Measurements from ENCODE around the gene NFIA.

NFIA gene

GRCh38 chr1:61338899-61339298 lies 256.5 kb downstream of the NFIA start:
- no peak overlapping the region for H3K27ac ChIP-seq
- TF ChIP-seq EZH2 (IDR thresholded peaks at IDR 0.05), result no peak
- no peak for DNase-seq (ENCODE audit: low read depth, low spot score)
- H3K36me3 ChIP-seq (ENCODE audit: insufficient read depth, low read length), result no peaks in the 10 kb centered on the region
- no peak overlapping the region for H3K4me3 ChIP-seq
- no peaks in the 10 kb centered on the region for H3K9me3 ChIP-seq (ENCODE audit: low read depth, low read length)
- no peak overlapping the region for H3K9ac ChIP-seq (ENCODE audit: insufficient read length)

DNA sequence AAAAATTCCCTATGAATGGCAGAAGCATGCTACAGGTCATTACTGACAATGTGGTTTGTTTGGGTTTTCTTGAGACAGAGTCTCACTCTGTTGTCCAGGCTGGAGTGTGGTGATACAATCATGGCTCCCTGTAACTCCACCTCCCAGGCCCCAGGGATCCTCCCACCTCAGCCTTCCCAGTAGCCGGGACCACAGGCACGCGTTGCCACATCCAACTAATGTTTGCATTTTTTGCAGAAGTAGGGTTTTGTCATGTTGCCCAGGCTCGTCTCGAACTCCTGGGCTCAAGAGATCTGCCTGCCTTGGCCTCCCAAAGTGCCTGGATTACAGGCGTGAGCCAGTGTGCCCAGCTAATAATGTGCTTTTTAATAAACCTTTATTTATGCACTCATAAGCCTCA lies 259.1 kb downstream of the NFIA start:
- H3K9me3 ChIP-seq (ENCODE audit: low read depth, low read length), result no peaks in the 10 kb centered on the region
- H3K4me3 ChIP-seq, result no peak overlapping the region
- DNase-seq (ENCODE audit: low read depth, low spot score), result no peak
- H3K9ac ChIP-seq (ENCODE audit: insufficient read length), result no peak overlapping the region
- TF ChIP-seq POLR2AphosphoS5 (IDR thresholded peaks at IDR 0.05; ENCODE audit: borderline replicate concordance, low read depth, low read length), result no peak
- no peak overlapping the region for H3K27ac ChIP-seq
- peaks cover 5% of the 10 kb centered on the region; the same call in 1 of the 2 replicates for H3K36me3 ChIP-seq (ENCODE audit: insufficient read depth, low read length)

GRCh38 chr1:61343734-61344420 lies 261.5 kb downstream of the NFIA start:
- Histone ChIP-seq H3K27ac (peak overlapping the region; percentile 87), H3K9me3 (ENCODE audit: low read depth, low read length) (no peaks in the 10 kb centered on the region), H3K9ac (ENCODE audit: insufficient read length) (peak overlapping the region; percentile 17), H3K36me3 (ENCODE audit: insufficient read depth, low read length) (peaks cover 13% of the 10 kb centered on the region; the same call in 1 of the 2 replicates), H3K4me3 (peak overlapping the region; percentile 65)
- DNase-seq (ENCODE audit: low read depth, low spot score), result peak; percentile 57
- TF ChIP-seq POLR2AphosphoS5 (IDR thresholded peaks at IDR 0.05; ENCODE audit: borderline replicate concordance, low read depth, low read length), result no peak
- TF ChIP-seq FOXP2 (optimal IDR thresholded peaks at IDR 0.05; ENCODE audit: control extremely low read depth, extremely low read length, insufficient read depth), result no peak
- TF ChIP-seq EZH2 (IDR thresholded peaks at IDR 0.05), result no peak

- H3K4me3 ChIP-seq, result peak overlapping the region; percentile 65
- H3K36me3 ChIP-seq (ENCODE audit: insufficient read depth, low read length), result peaks cover 13% of the 10 kb centered on the region; the same call in 1 of the 2 replicates
- TF ChIP-seq EZH2 (IDR thresholded peaks at IDR 0.05) (no peak), FOXP2 (optimal IDR thresholded peaks at IDR 0.05; ENCODE audit: control extremely low read depth, extremely low read length, insufficient read depth) (no peak), POLR2AphosphoS5 (IDR thresholded peaks at IDR 0.05; ENCODE audit: borderline replicate concordance, low read depth, low read length) (no peak)
- no peak for DNase-seq (ENCODE audit: low read depth, low spot score)
- no peak overlapping the region; the same call in 1 of the 2 replicates for H3K27ac ChIP-seq
- H3K9me3 ChIP-seq (ENCODE audit: low read depth, low read length), result no peaks in the 10 kb centered on the region
- H3K9ac ChIP-seq (ENCODE audit: insufficient read length), result no peak overlapping the region
Measured at GRCh38 chr1:61344696-61345095, 262.3 kb downstream of the NFIA start.

GRCh38 chr1:61348025-61348665 lies 265.8 kb downstream of the NFIA start:
- H3K36me3 ChIP-seq (ENCODE audit: insufficient read depth, low read length), result peaks cover 17% of the 10 kb centered on the region; the same call in 1 of the 2 replicates
- no peak overlapping the region for H3K9ac ChIP-seq (ENCODE audit: insufficient read length)
- H3K4me3 ChIP-seq, result no peak overlapping the region
- no peak for DNase-seq (ENCODE audit: low read depth, low spot score)
- H3K27ac ChIP-seq, result no peak overlapping the region
- H3K9me3 ChIP-seq (ENCODE audit: low read depth, low read length), result no peaks in the 10 kb centered on the region
- TF ChIP-seq FOXP2 (optimal IDR thresholded peaks at IDR 0.05; ENCODE audit: control extremely low read depth, extremely low read length, insufficient read depth), result no peak
- TF ChIP-seq POLR2AphosphoS5 (IDR thresholded peaks at IDR 0.05; ENCODE audit: borderline replicate concordance, low read depth, low read length), result no peak
- no peak for TF ChIP-seq EZH2 (IDR thresholded peaks at IDR 0.05)

DNA sequence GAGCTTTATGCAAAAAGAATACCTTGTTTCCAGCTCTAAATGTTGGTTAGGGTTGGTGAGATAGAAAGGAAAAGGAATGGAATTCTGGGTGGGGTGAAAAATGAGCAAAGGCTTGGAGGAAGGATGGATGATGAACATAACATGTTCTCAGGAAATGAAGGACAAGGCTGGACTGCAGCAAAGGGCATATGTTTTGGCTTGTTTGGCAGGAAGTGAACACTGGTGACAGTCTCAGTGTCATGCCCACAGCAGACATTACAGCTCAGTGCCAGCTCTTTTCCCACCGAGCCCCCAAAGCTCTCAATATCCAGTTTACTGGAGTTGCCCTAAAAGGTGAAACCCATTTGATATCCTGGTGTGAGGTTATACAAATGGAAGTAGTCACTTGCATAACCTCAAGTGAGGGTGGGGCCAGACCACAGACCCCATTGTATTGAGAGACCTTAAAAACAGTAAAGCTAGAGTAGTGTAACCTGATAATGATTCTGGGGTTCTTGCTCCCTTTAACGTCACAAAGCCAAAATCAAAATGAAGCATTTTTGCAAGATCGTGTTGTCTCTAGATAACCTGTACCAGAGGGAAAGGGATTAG lies 270.6 kb downstream of the NFIA start:
- H3K27ac ChIP-seq, result no peak overlapping the region
- H3K36me3 ChIP-seq (ENCODE audit: insufficient read depth, low read length), result peaks cover 10% of the 10 kb centered on the region; the same call in 1 of the 2 replicates
- H3K9me3 ChIP-seq (ENCODE audit: low read depth, low read length), result no peaks in the 10 kb centered on the region
- no peak for TF ChIP-seq FOXP2 (optimal IDR thresholded peaks at IDR 0.05; ENCODE audit: control extremely low read depth, extremely low read length, insufficient read depth)
- TF ChIP-seq EZH2 (IDR thresholded peaks at IDR 0.05), result no peak
- no peak for TF ChIP-seq POLR2AphosphoS5 (IDR thresholded peaks at IDR 0.05; ENCODE audit: borderline replicate concordance, low read depth, low read length)
- H3K4me3 ChIP-seq, result no peak overlapping the region
- no peak for DNase-seq (ENCODE audit: low read depth, low spot score)
- H3K9ac ChIP-seq (ENCODE audit: insufficient read length), result no peak overlapping the region

DNA sequence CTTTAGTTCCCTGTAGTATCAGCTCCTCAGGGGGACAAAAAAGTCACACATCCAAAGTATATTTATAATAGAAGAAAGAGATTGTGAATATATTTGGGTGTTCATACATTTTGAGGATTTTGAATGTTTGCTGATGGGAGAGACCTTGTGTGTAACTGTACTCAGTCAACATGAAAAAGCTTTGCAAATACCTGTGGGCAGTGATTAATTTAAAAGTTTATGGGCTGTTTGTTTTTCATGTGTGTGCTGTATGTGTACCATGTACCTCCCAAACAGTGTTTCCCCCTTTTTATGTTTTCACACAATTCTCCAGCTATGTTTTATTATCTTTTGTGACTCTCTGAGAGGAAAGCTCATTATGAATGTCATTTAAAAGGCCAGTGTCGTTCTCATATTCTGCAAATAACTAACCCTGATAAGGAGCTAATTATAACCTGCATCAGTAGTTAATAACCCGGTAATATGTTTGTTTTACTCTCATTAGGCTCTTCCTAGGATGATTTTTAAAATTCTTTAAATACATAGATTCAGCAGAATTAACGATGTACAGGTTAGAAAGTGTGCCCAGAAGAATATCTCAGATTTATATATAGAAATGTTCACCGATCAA lies 271.5 kb downstream of the NFIA start:
- Histone ChIP-seq H3K9ac (ENCODE audit: insufficient read length) (no peak overlapping the region), H3K4me3 (no peak overlapping the region), H3K27ac (no peak overlapping the region), H3K9me3 (ENCODE audit: low read depth, low read length) (no peaks in the 10 kb centered on the region), H3K36me3 (ENCODE audit: insufficient read depth, low read length) (0 out of 2 replicates have a peak, but pooled peaks cover 4% of the 10 kb centered on the region)
- TF ChIP-seq EZH2 (IDR thresholded peaks at IDR 0.05) (no peak), FOXP2 (optimal IDR thresholded peaks at IDR 0.05; ENCODE audit: control extremely low read depth, extremely low read length, insufficient read depth) (no peak), POLR2AphosphoS5 (IDR thresholded peaks at IDR 0.05; ENCODE audit: borderline replicate concordance, low read depth, low read length) (no peak)
- no peak for DNase-seq (ENCODE audit: low read depth, low spot score)

GRCh38 chr1:61356016-61356415 lies 273.7 kb downstream of the NFIA start:
- Histone ChIP-seq H3K9me3 (ENCODE audit: low read depth, low read length) (no peaks in the 10 kb centered on the region), H3K4me3 (no peak overlapping the region), H3K36me3 (ENCODE audit: insufficient read depth, low read length) (peaks cover 4% of the 10 kb centered on the region; the same call in 1 of the 2 replicates), H3K27ac (peak overlapping the region; percentile 79; the same call in 1 of the 2 replicates), H3K9ac (ENCODE audit: insufficient read length) (no peak overlapping the region)
- DNase-seq (ENCODE audit: low read depth, low spot score), result no peak
- TF ChIP-seq POLR2AphosphoS5 (IDR thresholded peaks at IDR 0.05; ENCODE audit: borderline replicate concordance, low read depth, low read length) (no peak), EZH2 (IDR thresholded peaks at IDR 0.05) (no peak), FOXP2 (optimal IDR thresholded peaks at IDR 0.05; ENCODE audit: control extremely low read depth, extremely low read length, insufficient read depth) (no peak)
